Measurements from ENCODE around the gene ACOT11.

- TF ChIP-seq EZH2 (IDR thresholded peaks at IDR 0.05), result no peak
- TF ChIP-seq FOXP2 (optimal IDR thresholded peaks at IDR 0.05; ENCODE audit: control extremely low read depth, extremely low read length, insufficient read depth), result no peak
Measured at GRCh38 chr1:54499360-54500106, 48.5 kb upstream of the ACOT11 start.
